Stomach (tissue), 4 donors: ENCODE results near the gene CYB5R4.

Experiments
- CTCF ChIP-seq, 7 experiments: fragments of 450-650 bp in 4 of 7; fragments of 200-600 bp in 3 of 7; sonication (generic) in 3 of 7; IDR thresholded peaks; one replicate each; pipeline ENCODE4 v1.5.1; 2016 to 2019; ENCODE audit warnings: antibody characterized with exemption in 7 of 7, control low read depth in 2 of 7, mild to moderate bottlenecking in 1 of 7
- POLR2A ChIP-seq, 4 donors: fragments of 450-650 bp; IDR thresholded peaks; one replicate each; pipeline ENCODE4 v1.6.1; 2016; ENCODE audit warnings: antibody characterized with exemption in 4 of 4, control low read depth in 2 of 4, mild to moderate bottlenecking in 1 of 4, moderate library complexity in 1 of 4

GRCh38 chr6:83883240-83883639 lies 23.8 kb downstream of the CYB5R4 start:
- TF ChIP-seq CTCF (IDR thresholded peaks at IDR 0.05) (no peak), POLR2A (IDR thresholded peaks at IDR 0.05) (no peak)
